GM23338 (cell line): ENCODE results near the gene VPS50.

Experiments used
- CREB1 ChIP-seq: fragments of 250-450 bp; sonication (Bioruptor Pico); IDR thresholded peaks from 2 replicates; pipeline ENCODE4 v1.5.0; 2020; ENCODE audit warnings: low read depth, mild to moderate bottlenecking, moderate library complexity
- EZH2 ChIP-seq: fragments of 200-600 bp; sonication (generic); IDR thresholded peaks from one replicate; pipeline ENCODE4 v1.8.0; 2017; ENCODE audit warnings: antibody characterized with exemption, mild to moderate bottlenecking, low read depth; ENCODE audit not compliant: unreplicated experiment
- EZH2phosphoT487 ChIP-seq: fragments of 200-600 bp; sonication (generic); IDR thresholded peaks from one replicate; pipeline ENCODE4 v1.8.1; 2018; ENCODE audit warnings: antibody characterized with exemption; ENCODE audit not compliant: unreplicated experiment
- JUNB ChIP-seq: IDR thresholded peaks from one replicate; pipeline ENCODE4 v1.6.1; 2016; ENCODE audit warnings: antibody characterized with exemption; ENCODE audit not compliant: unreplicated experiment
- NANOG ChIP-seq: IDR thresholded peaks from 2 replicates; pipeline ENCODE4 v1.6.1; 2016; ENCODE audit warnings: antibody characterized with exemption, borderline replicate concordance
- POLR2AphosphoS5 ChIP-seq: IDR thresholded peaks from 2 replicates; pipeline ENCODE4 v1.6.1; 2016; ENCODE audit warnings: antibody characterized with exemption, low read depth
- STAT1 ChIP-seq: IDR thresholded peaks from one replicate; pipeline ENCODE4 v1.6.1; 2016; ENCODE audit warnings: antibody characterized with exemption; ENCODE audit not compliant: unreplicated experiment
- ZNF114 ChIP-seq: fragments of 250-450 bp; sonication (Bioruptor Pico); IDR thresholded peaks from 2 replicates; pipeline ENCODE4 v1.5.0; 2020; ENCODE audit warnings: mild to moderate bottlenecking, moderate library complexity
- ZNF331 ChIP-seq: fragments of 250-450 bp; sonication (Bioruptor Pico); IDR thresholded peaks from 2 replicates; pipeline ENCODE4 v1.5.0; 2020; ENCODE audit warnings: low read depth, mild to moderate bottlenecking, moderate library complexity
- TF ChIP-seq, protein P1 (sequence below), 2 experiments: fragments of 200-600 bp in 1 of 2; sonication (generic) in 1 of 2; conservative IDR thresholded peaks; 2 replicates each; pipeline versions ENCODE4 v1.5.1 to v1.6.1; 2016 to 2017; ENCODE audit warnings: antibody characterized with exemption in 2 of 2, low read depth in 2 of 2, mild to moderate bottlenecking in 2 of 2, moderate library complexity in 1 of 2
- TF ChIP-seq, protein P2 (sequence below): IDR thresholded peaks from one replicate; pipeline ENCODE4 v1.6.1; 2018; ENCODE audit warnings: antibody characterized with exemption; ENCODE audit not compliant: unreplicated experiment
- TF ChIP-seq, protein P3 (sequence below): fragments of 250-450 bp; sonication (Bioruptor Pico); IDR thresholded peaks from 2 replicates; pipeline ENCODE4 v1.5.0; 2020; ENCODE audit warnings: mild to moderate bottlenecking, moderate library complexity
- TF ChIP-seq, protein P4 (sequence below): IDR thresholded peaks from 2 replicates; pipeline ENCODE4 v1.6.1; 2016; ENCODE audit warnings: antibody characterized with exemption

DNA sequence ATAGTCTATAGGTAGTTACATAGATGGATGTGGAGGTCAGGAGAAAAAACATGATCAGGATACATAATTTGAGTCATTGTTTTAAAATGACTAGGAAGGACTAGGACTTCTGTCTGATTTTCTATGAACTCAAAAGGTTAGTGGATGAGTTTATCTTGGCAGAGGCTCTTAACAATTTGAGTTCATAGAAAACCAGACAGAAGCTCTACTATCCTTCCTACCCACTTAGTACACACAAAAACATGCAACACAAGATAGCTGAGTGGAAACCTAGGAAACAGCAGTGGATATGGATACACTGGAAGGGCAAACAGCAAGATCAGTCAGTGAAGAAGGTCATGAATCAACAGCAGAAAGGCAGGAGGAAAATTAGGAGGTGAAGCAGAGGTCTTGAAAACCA lies 84.6 kb downstream of the VPS50 start:
- TF ChIP-seq POLR2AphosphoS5 = no peak
- TF ChIP-seq, protein P1, sequence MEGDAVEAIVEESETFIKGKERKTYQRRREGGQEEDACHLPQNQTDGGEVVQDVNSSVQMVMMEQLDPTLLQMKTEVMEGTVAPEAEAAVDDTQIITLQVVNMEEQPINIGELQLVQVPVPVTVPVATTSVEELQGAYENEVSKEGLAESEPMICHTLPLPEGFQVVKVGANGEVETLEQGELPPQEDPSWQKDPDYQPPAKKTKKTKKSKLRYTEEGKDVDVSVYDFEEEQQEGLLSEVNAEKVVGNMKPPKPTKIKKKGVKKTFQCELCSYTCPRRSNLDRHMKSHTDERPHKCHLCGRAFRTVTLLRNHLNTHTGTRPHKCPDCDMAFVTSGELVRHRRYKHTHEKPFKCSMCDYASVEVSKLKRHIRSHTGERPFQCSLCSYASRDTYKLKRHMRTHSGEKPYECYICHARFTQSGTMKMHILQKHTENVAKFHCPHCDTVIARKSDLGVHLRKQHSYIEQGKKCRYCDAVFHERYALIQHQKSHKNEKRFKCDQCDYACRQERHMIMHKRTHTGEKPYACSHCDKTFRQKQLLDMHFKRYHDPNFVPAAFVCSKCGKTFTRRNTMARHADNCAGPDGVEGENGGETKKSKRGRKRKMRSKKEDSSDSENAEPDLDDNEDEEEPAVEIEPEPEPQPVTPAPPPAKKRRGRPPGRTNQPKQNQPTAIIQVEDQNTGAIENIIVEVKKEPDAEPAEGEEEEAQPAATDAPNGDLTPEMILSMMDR (conservative IDR thresholded peaks at IDR 0.05; ENCODE audit: low read depth in 2 of 2) = no peak
- no peak for TF ChIP-seq EZH2
- TF ChIP-seq, protein P2, sequence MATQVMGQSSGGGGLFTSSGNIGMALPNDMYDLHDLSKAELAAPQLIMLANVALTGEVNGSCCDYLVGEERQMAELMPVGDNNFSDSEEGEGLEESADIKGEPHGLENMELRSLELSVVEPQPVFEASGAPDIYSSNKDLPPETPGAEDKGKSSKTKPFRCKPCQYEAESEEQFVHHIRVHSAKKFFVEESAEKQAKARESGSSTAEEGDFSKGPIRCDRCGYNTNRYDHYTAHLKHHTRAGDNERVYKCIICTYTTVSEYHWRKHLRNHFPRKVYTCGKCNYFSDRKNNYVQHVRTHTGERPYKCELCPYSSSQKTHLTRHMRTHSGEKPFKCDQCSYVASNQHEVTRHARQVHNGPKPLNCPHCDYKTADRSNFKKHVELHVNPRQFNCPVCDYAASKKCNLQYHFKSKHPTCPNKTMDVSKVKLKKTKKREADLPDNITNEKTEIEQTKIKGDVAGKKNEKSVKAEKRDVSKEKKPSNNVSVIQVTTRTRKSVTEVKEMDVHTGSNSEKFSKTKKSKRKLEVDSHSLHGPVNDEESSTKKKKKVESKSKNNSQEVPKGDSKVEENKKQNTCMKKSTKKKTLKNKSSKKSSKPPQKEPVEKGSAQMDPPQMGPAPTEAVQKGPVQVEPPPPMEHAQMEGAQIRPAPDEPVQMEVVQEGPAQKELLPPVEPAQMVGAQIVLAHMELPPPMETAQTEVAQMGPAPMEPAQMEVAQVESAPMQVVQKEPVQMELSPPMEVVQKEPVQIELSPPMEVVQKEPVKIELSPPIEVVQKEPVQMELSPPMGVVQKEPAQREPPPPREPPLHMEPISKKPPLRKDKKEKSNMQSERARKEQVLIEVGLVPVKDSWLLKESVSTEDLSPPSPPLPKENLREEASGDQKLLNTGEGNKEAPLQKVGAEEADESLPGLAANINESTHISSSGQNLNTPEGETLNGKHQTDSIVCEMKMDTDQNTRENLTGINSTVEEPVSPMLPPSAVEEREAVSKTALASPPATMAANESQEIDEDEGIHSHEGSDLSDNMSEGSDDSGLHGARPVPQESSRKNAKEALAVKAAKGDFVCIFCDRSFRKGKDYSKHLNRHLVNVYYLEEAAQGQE = no peak
- no peak for TF ChIP-seq ZNF114 (CRISPR knock-in tag)
- TF ChIP-seq JUNB = no peak
- TF ChIP-seq ZNF331 (CRISPR knock-in tag) = no peak
- no peak for TF ChIP-seq EZH2phosphoT487
- TF ChIP-seq, protein P3, sequence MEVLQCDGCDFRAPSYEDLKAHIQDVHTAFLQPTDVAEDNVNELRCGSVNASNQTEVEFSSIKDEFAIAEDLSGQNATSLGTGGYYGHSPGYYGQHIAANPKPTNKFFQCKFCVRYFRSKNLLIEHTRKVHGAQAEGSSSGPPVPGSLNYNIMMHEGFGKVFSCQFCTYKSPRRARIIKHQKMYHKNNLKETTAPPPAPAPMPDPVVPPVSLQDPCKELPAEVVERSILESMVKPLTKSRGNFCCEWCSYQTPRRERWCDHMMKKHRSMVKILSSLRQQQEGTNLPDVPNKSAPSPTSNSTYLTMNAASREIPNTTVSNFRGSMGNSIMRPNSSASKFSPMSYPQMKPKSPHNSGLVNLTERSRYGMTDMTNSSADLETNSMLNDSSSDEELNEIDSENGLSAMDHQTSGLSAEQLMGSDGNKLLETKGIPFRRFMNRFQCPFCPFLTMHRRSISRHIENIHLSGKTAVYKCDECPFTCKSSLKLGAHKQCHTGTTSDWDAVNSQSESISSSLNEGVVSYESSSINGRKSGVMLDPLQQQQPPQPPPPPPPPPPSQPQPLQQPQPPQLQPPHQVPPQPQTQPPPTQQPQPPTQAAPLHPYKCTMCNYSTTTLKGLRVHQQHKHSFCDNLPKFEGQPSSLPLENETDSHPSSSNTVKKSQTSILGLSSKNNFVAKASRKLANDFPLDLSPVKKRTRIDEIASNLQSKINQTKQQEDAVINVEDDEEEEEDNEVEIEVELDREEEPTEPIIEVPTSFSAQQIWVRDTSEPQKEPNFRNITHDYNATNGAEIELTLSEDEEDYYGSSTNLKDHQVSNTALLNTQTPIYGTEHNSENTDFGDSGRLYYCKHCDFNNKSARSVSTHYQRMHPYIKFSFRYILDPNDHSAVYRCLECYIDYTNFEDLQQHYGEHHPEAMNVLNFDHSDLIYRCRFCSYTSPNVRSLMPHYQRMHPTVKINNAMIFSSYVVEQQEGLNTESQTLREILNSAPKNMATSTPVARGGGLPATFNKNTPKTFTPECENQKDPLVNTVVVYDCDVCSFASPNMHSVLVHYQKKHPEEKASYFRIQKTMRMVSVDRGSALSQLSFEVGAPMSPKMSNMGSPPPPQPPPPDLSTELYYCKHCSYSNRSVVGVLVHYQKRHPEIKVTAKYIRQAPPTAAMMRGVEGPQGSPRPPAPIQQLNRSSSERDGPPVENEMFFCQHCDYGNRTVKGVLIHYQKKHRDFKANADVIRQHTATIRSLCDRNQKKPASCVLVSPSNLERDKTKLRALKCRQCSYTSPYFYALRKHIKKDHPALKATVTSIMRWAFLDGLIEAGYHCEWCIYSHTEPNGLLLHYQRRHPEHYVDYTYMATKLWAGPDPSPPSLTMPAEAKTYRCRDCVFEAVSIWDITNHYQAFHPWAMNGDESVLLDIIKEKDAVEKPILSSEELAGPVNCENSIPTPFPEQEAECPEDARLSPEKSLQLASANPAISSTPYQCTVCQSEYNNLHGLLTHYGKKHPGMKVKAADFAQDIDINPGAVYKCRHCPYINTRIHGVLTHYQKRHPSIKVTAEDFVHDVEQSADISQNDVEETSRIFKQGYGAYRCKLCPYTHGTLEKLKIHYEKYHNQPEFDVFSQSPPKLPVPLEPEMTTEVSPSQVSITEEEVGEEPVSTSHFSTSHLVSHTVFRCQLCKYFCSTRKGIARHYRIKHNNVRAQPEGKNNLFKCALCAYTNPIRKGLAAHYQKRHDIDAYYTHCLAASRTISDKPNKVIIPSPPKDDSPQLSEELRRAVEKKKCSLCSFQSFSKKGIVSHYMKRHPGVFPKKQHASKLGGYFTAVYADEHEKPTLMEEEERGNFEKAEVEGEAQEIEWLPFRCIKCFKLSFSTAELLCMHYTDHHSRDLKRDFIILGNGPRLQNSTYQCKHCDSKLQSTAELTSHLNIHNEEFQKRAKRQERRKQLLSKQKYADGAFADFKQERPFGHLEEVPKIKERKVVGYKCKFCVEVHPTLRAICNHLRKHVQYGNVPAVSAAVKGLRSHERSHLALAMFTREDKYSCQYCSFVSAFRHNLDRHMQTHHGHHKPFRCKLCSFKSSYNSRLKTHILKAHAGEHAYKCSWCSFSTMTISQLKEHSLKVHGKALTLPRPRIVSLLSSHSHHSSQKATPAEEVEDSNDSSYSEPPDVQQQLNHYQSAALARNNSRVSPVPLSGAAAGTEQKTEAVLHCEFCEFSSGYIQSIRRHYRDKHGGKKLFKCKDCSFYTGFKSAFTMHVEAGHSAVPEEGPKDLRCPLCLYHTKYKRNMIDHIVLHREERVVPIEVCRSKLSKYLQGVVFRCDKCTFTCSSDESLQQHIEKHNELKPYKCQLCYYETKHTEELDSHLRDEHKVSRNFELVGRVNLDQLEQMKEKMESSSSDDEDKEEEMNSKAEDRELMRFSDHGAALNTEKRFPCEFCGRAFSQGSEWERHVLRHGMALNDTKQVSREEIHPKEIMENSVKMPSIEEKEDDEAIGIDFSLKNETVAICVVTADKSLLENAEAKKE = no peak
- TF ChIP-seq CREB1 (CRISPR knock-in tag) = no peak
- TF ChIP-seq, protein P4, sequence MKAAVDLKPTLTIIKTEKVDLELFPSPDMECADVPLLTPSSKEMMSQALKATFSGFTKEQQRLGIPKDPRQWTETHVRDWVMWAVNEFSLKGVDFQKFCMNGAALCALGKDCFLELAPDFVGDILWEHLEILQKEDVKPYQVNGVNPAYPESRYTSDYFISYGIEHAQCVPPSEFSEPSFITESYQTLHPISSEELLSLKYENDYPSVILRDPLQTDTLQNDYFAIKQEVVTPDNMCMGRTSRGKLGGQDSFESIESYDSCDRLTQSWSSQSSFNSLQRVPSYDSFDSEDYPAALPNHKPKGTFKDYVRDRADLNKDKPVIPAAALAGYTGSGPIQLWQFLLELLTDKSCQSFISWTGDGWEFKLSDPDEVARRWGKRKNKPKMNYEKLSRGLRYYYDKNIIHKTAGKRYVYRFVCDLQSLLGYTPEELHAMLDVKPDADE = no peak
- no peak for TF ChIP-seq NANOG
- no peak for TF ChIP-seq STAT1
